HEK293T (cell line): ENCODE data around the gene UBR3.

Source experiments
- CTCF ChIA-PET: fragments of 350-600 bp; formaldehyde crosslinking; extraction: SDS; loops from one replicate; lab custom pipeline; 2021; ENCODE audit warnings: antibody characterized with exemption, inconsistent platforms; lab: Yijun Ruan, JAX
- POLR2A ChIA-PET: fragments of 350-600 bp; formaldehyde crosslinking; extraction: SDS; loops from one replicate; lab custom pipeline; 2020; ENCODE audit warnings: antibody characterized with exemption, inconsistent platforms; lab: Yijun Ruan, JAX
- DNase-seq: peaks from one replicate; pipeline ENCODE4 v3.0.0; 2012; ENCODE audit warnings: mixed read lengths; ENCODE audit errors: extremely low spot score
- ARNT ChIP-seq: fragments of 450-650 bp; IDR thresholded peaks from 2 replicates; pipeline ENCODE4 v1.6.1; 2017; ENCODE audit warnings: mild to moderate bottlenecking
- BHLHE40 ChIP-seq: fragments of 450-650 bp; IDR thresholded peaks from 2 replicates; pipeline ENCODE4 v1.6.1; 2016; ENCODE audit warnings: mild to moderate bottlenecking, moderate library complexity, borderline replicate concordance
- CTBP1 ChIP-seq: fragments of 450-650 bp; IDR thresholded peaks from 2 replicates; pipeline ENCODE4 v1.6.1; 2016; ENCODE audit warnings: borderline replicate concordance
- ELF4 ChIP-seq: fragments of 450-650 bp; IDR thresholded peaks from 2 replicates; pipeline ENCODE4 v1.6.1; 2017; ENCODE audit warnings: antibody characterized with exemption
- FOXA1 ChIP-seq: fragments of 450-650 bp; IDR thresholded peaks from 2 replicates; pipeline ENCODE4 v1.6.1; 2016; ENCODE audit warnings: mild to moderate bottlenecking
- FOXK2 ChIP-seq: fragments of 450-650 bp; IDR thresholded peaks from 2 replicates; pipeline ENCODE4 v1.6.1; 2016; ENCODE audit warnings: mild to moderate bottlenecking
- FOXM1 ChIP-seq: fragments of 450-650 bp; IDR thresholded peaks from 2 replicates; pipeline ENCODE4 v1.6.1; 2017; ENCODE audit warnings: mild to moderate bottlenecking, borderline replicate concordance
- HDGF ChIP-seq: fragments of 450-650 bp; IDR thresholded peaks from 2 replicates; pipeline ENCODE4 v1.6.1; 2017; ENCODE audit warnings: antibody characterized with exemption, borderline replicate concordance
- L3MBTL2 ChIP-seq: fragments of 450-650 bp; conservative IDR thresholded peaks from 2 replicates; pipeline ENCODE4 v1.6.1; 2016; ENCODE audit warnings: mild to moderate bottlenecking
- LEF1 ChIP-seq: fragments of 450-650 bp; IDR thresholded peaks from 2 replicates; pipeline ENCODE4 v1.6.1; 2017; ENCODE audit warnings: mild to moderate bottlenecking, borderline replicate concordance
- NFRKB ChIP-seq: fragments of 450-650 bp; IDR thresholded peaks from 2 replicates; pipeline ENCODE4 v1.6.1; 2016; ENCODE audit warnings: mild to moderate bottlenecking, moderate library complexity
- SP1 ChIP-seq: fragments of 450-650 bp; IDR thresholded peaks from 2 replicates; pipeline ENCODE4 v1.6.1; 2017
- SUZ12 ChIP-seq: fragments of 450-650 bp; IDR thresholded peaks from 2 replicates; pipeline ENCODE4 v1.6.1; 2016; ENCODE audit warnings: mild to moderate bottlenecking
- TARDBP ChIP-seq: fragments of 450-650 bp; IDR thresholded peaks from 2 replicates; pipeline ENCODE4 v1.6.1; 2016
- ZNF384 ChIP-seq: fragments of 450-650 bp; IDR thresholded peaks from 2 replicates; pipeline ENCODE4 v1.6.1; 2016
- TF ChIP-seq, protein P1 (sequence below): fragments of 450-650 bp; IDR thresholded peaks from 2 replicates; pipeline ENCODE4 v1.6.1; 2016

The UBR3 gene

DNA sequence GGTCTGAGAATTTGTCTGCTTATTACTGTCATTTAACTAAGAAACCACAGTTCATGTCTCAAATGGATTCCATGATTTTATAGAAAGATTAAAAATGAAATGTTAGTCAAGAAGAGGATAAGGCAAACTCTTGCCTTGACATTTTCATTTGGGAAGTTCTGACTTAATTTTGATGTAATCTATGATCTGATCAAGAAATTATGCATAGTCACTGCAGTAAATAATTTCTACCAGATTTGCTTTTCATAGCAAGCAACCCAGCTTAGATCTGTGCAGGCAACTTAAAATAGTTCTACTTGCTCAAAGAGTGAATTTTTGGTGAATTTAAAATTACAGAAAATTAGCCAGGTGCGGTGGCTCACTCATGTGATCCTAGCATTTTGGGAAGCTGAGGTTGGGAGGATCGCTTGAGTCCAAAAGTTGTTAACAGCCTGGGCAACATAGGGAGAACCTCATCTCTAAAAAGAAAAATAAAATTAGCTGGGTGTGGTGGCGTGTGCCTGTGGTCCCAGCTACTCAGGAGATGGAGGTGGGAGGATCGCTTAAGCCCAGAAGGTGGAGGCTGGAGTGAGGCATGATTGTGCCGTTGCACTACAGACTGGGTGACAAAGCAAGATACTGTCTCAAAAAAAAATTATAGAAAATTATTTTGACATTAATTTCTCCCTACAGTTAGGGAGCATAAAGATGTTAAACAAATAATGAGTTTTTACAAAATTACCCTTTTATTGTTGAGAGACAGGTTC, 192.0 kb downstream of the UBR3 start:
- POLR2A ChIA-PET: no interaction called here
- TF ChIP-seq, protein P1, sequence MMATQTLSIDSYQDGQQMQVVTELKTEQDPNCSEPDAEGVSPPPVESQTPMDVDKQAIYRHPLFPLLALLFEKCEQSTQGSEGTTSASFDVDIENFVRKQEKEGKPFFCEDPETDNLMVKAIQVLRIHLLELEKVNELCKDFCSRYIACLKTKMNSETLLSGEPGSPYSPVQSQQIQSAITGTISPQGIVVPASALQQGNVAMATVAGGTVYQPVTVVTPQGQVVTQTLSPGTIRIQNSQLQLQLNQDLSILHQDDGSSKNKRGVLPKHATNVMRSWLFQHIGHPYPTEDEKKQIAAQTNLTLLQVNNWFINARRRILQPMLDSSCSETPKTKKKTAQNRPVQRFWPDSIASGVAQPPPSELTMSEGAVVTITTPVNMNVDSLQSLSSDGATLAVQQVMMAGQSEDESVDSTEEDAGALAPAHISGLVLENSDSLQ: no peak
- no peak for TF ChIP-seq L3MBTL2
- TF ChIP-seq ZNF384: no peak
- DNase-seq: no peak
- CTCF ChIA-PET: no interaction called here

DNA sequence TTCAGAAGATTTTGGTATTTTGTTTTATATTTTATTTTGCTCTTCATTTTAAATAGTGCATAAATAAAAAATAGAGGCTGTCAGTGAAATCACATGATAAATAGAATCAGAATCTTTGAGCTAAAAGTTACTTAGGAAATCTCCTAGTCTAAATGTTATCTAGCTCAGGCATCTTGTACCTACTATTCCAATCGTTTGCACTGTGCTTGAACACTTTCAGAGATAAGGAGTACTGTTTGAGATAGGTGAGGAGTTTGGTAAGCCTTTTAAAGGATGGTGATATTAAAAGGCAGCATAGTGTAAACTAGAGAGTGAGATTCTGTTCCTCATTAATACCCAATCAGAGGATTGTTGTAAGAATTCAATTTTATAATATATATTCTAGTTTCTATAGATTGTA, 193.5 kb downstream of the UBR3 start:
- POLR2A ChIA-PET: no interaction called here

DNA sequence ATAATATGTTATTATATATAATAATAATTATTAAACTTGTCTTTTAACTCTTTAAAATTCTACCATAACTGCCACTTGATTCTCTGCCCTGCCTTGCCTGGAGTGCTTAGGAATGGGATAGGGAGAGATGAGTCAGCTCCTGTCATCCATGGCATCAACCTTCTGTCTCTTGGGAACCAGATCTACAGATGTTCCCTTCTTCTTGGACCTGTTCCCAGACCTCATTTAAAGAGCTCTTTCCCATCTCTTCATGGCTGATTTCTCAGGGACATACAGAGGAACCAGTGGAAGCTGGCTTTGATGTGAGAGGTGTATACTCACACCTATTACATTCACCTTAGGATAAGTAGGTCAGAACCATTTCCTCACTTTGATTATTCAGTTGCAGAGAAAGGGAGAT, 195.4 kb downstream of the UBR3 start:
- ChIA-PET POLR2A (no interaction called here), CTCF (no interaction called here)

More for the DNA sequence above, 193.5 kb downstream of the UBR3 start:
- no peak for DNase-seq
- CTCF ChIA-PET: no interaction called here
- TF ChIP-seq FOXA1 (no peak), ZNF384 (no peak), L3MBTL2 (no peak), TARDBP (no peak), CTBP1 (no peak), ARNT (no peak), BHLHE40 (no peak), FOXK2 (no peak), HDGF (no peak), FOXM1 (no peak), SP1 (no peak), SUZ12 (no peak), LEF1 (no peak), NFRKB (no peak), ELF4 (no peak)
- TF ChIP-seq, protein P1: no peak

DNA sequence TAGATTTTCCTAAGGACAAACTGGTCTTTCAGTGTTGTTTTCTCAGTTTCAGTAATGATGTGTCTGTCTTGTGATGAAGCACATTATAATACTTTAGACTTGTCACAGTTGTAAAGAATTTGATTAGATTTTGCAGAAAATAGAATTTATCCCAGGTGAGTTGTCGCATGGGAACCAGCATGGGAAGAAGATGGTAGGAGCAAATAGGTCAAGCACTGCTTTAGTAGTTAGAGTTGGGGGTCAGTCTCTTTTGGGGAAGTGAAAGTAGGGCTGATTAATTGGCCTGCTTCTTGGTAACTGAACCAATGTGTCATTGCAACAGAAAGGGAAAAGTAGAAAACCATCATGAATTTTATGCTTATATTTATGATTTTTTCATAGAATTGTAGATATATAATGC, 197.5 kb downstream of the UBR3 start:
- CTCF ChIA-PET: no interaction called here
- POLR2A ChIA-PET: no interaction called here
- TF ChIP-seq ELF4: no peak
- TF ChIP-seq LEF1: no peak
- TF ChIP-seq CTBP1: no peak
- TF ChIP-seq TARDBP: no peak
- TF ChIP-seq, protein P1: no peak
- no peak for TF ChIP-seq ZNF384
- no peak for TF ChIP-seq FOXK2
- no peak for TF ChIP-seq HDGF
- no peak for TF ChIP-seq FOXA1
- no peak for TF ChIP-seq BHLHE40
- TF ChIP-seq NFRKB: no peak
- no peak for TF ChIP-seq L3MBTL2
- TF ChIP-seq FOXM1: no peak
- TF ChIP-seq SUZ12: no peak
- DNase-seq: no peak

More for the DNA sequence above, 195.4 kb downstream of the UBR3 start:
- TF ChIP-seq L3MBTL2 (no peak), TARDBP (no peak), ZNF384 (no peak), ARNT (no peak), LEF1 (no peak), NFRKB (no peak), HDGF (no peak), FOXM1 (no peak), ELF4 (no peak), SP1 (no peak), BHLHE40 (no peak), FOXA1 (no peak), SUZ12 (no peak), CTBP1 (no peak)
- TF ChIP-seq, protein P1: no peak
- DNase-seq: no peak

DNA sequence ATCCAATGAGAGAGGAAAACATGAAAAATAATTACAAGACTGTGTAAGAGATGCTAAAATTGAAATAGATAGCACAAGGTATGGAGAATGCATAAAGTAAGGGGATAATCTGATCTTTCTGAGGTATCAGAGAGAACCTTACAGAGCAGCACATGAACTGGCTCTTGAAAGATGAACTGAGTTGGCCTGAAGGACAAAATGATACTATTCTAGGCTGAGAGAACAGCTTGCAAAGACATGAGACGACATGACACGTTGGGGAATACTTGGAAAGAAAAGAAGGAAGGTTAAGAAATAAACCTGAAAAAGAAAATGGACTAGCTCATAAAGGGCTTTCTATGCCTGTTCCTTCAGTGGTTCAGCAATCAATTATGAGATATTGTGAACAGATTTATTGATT, 198.0 kb downstream of the UBR3 start:
- CTCF ChIA-PET: no interaction called here
- POLR2A ChIA-PET: no interaction called here
- TF ChIP-seq ZNF384 (no peak), FOXM1 (no peak), FOXA1 (no peak), ARNT (no peak), CTBP1 (no peak), NFRKB (no peak), ELF4 (no peak), LEF1 (no peak), HDGF (no peak), TARDBP (no peak), SP1 (no peak), BHLHE40 (no peak), FOXK2 (no peak), L3MBTL2 (no peak), SUZ12 (no peak)
- TF ChIP-seq, protein P1: no peak
- DNase-seq: no peak
